ENCODE measurements around the gene SRBD1.
A peak's percentile ranks its signal among the peaks of the same experiment; 100 is the strongest.
"Not testable (repeated sequence)": the region's sequence is repeated elsewhere in the genome, so short reads cannot be mapped to it uniquely, and the experiment has no call there.

Gene SRBD1

GRCh38 chr2:45458909-45459563 lies 152.0 kb downstream of the SRBD1 start:
- DNase-seq: peak; percentile 85

GRCh38 chr2:45457211-45457945 lies 153.7 kb downstream of the SRBD1 start:
- DNase-seq: no peak

GRCh38 chr2:45452866-45453265 lies 158.2 kb downstream of the SRBD1 start:
- DNase-seq: no peak

GRCh38 chr2:45450634-45451033 lies 160.4 kb downstream of the SRBD1 start:
- DNase-seq: no peak

GRCh38 chr2:45448217-45448616 lies 162.8 kb downstream of the SRBD1 start:
- no peak for DNase-seq

- no peak for DNase-seq
Measured at GRCh38 chr2:45446016-45446415, 165.1 kb downstream of the SRBD1 start.

GRCh38 chr2:45445037-45445436 lies 166.0 kb downstream of the SRBD1 start:
- no peak for DNase-seq

- no peak for DNase-seq
Measured at GRCh38 chr2:45443012-45443411, 168.1 kb downstream of the SRBD1 start.

GRCh38 chr2:45442026-45442425 lies 169.0 kb downstream of the SRBD1 start:
- DNase-seq: no peak

GRCh38 chr2:45441571-45441970 lies 169.5 kb downstream of the SRBD1 start:
- DNase-seq: no peak

- DNase-seq: no peak
Measured at GRCh38 chr2:45439788-45440773, 171.0 kb downstream of the SRBD1 start.

- no peak for DNase-seq
Measured at GRCh38 chr2:45438872-45439665, 172.0 kb downstream of the SRBD1 start.

GRCh38 chr2:45436456-45436855 lies 174.6 kb downstream of the SRBD1 start:
- no peak for DNase-seq

- DNase-seq: peak; percentile 93
Measured at GRCh38 chr2:45435316-45435715, 175.8 kb downstream of the SRBD1 start.

GRCh38 chr2:45433363-45433762 lies 177.7 kb downstream of the SRBD1 start:
- DNase-seq: no peak

- DNase-seq: no peak
Measured at GRCh38 chr2:45432406-45432805, 178.7 kb downstream of the SRBD1 start.

GRCh38 chr2:45426025-45426424 lies 185.0 kb downstream of the SRBD1 start:
- not testable (repeated sequence) for DNase-seq

GRCh38 chr2:45422921-45423320 lies 188.1 kb downstream of the SRBD1 start:
- no peak for DNase-seq

- DNase-seq: no peak
Measured at GRCh38 chr2:45418532-45418931, 192.5 kb downstream of the SRBD1 start.

- DNase-seq: no peak
Measured at GRCh38 chr2:45415534-45416123, 195.4 kb downstream of the SRBD1 start.

GRCh38 chr2:45412754-45413379 lies 198.2 kb downstream of the SRBD1 start:
- DNase-seq: no peak

GRCh38 chr2:45409677-45410076 lies 201.4 kb downstream of the SRBD1 start:
- no peak for DNase-seq

All from kidney glomerular epithelial cell (primary cell).